PC-9 (cell line): ENCODE results near the gene DCAF6. TPM values are rescaled to one million over a fixed set of nuclear protein-coding genes. Genes with fewer than 3 reads are reported as not detected.

Experiments used
- BruUV-seq: library from RNA; stranded (reverse); fragments of 400-500 nt; replicated peaks from 2 replicates; lab custom pipeline; 2021; lab: Mats Ljungman, UMichigan
- CTCF ChIA-PET: fragments of 300-600 bp; sonication (Branson Sonifier 250); formaldehyde crosslinking; loops from one replicate; lab custom pipeline; 2022; ENCODE audit warnings: antibody characterized with exemption; lab: Charles Lee
- POLR2A ChIA-PET: fragments of 300-600 bp; sonication (Branson Sonifier 250); formaldehyde crosslinking; loops from one replicate; lab custom pipeline; 2022; ENCODE audit warnings: antibody characterized with exemption; ENCODE audit not compliant: unreplicated experiment; lab: Charles Lee
- DNase-seq, 2 experiments: peaks; one replicate each; pipeline versions ENCODE4 v3.0.0 to v3.0.0-alpha.2; 2015 to 2022; ENCODE audit warnings: mixed read lengths in 1 of 2
- H2AFZ ChIP-seq: fragments of 200-600 bp; sonication (generic); 2 replicates; pipeline ENCODE4 v1.8.1; 2017; ENCODE audit warnings: antibody characterized with exemption
- H3F3A ChIP-seq: fragments of 200-600 bp; sonication (generic); 2 replicates; pipeline ENCODE4 v1.8.1; 2017; ENCODE audit warnings: antibody characterized with exemption, mild to moderate bottlenecking, low read depth; ENCODE audit not compliant: insufficient read depth
- H3K27ac ChIP-seq: fragments of 200-600 bp; sonication (generic); 2 replicates; pipeline ENCODE4 v1.6.1; 2016; ENCODE audit warnings: mixed run types
- H3K27me3 ChIP-seq: fragments of 200-600 bp; sonication (generic); 2 replicates; pipeline ENCODE4 v1.6.1; 2016; ENCODE audit warnings: low read depth, mixed run types; ENCODE audit not compliant: insufficient read depth
- H3K36me3 ChIP-seq: fragments of 200-600 bp; sonication (generic); 2 replicates; pipeline ENCODE4 v1.6.1; 2016; ENCODE audit warnings: low read depth, mixed run types
- H3K4me1 ChIP-seq: fragments of 200-600 bp; sonication (generic); replicated peaks from 2 replicates; pipeline ENCODE4 v1.6.1; 2016; ENCODE audit warnings: mixed run types; ENCODE audit not compliant: insufficient read depth
- H3K4me2 ChIP-seq: fragments of 200-600 bp; sonication (generic); 2 replicates; pipeline ENCODE4 v1.6.1; 2017; ENCODE audit warnings: mixed run types
- H3K4me3 ChIP-seq: fragments of 200-600 bp; sonication (generic); 2 replicates; pipeline ENCODE4 v1.6.1; 2016; ENCODE audit warnings: mixed run types
- H3K79me2 ChIP-seq: fragments of 200-600 bp; sonication (generic); 2 replicates; pipeline ENCODE4 v1.6.1; 2017; ENCODE audit warnings: low read depth, mixed run types
- H3K9me2 ChIP-seq: fragments of 200-600 bp; sonication (generic); 2 replicates; pipeline ENCODE4 v1.8.1; 2017; ENCODE audit warnings: mild to moderate bottlenecking; ENCODE audit not compliant: insufficient read depth
- H3K9me3 ChIP-seq: fragments of 200-600 bp; sonication (generic); 2 replicates; pipeline ENCODE4 v1.8.1; 2016; ENCODE audit warnings: low read depth; ENCODE audit not compliant: insufficient read depth
- H4K20me1 ChIP-seq: fragments of 200-600 bp; sonication (generic); 2 replicates; pipeline ENCODE4 v1.8.1; 2017; ENCODE audit not compliant: insufficient read depth
- CTCF ChIP-seq: fragments of 200-600 bp; sonication (generic); conservative IDR thresholded peaks from 2 replicates; pipeline ENCODE4 v1.6.1; 2017; ENCODE audit warnings: mixed run types, antibody characterized with exemption, mild to moderate bottlenecking, moderate library complexity
- EZH2 ChIP-seq: fragments of 200-600 bp; sonication (generic); IDR thresholded peaks from 2 replicates; pipeline ENCODE4 v1.8.0; 2017; ENCODE audit warnings: antibody characterized with exemption, low read depth
- intact Hi-C: fragments of 100-400 bp; cut with micrococcal nuclease; formaldehyde crosslinking; loops from one replicate; pipeline ENCODE4 v1.10.0; 2022; ENCODE audit not compliant: unreplicated experiment
- total RNA-seq: library from RNA; stranded (reverse); gene quantifications from 2 replicates; pipeline ENCODE4 v1.2.3, GENCODE V29; 2021

The DCAF6 gene
- total RNA-seq, 1 experiment from 2014 or later = 77.4 TPM

- intact Hi-C loops = no loop called here
- Histone ChIP-seq H3K4me2 (no peak overlapping the region), H3F3A (peaks cover 8% of the 10 kb centered on the region; the same call in 1 of the 2 replicates), H4K20me1 (no peaks in the 10 kb centered on the region), H3K27ac (no peak overlapping the region), H3K9me2 (no peaks in the 10 kb centered on the region), H2AFZ (no peak overlapping the region), H3K4me3 (no peak overlapping the region), H3K79me2 (peaks cover 6% of the 10 kb centered on the region), H3K27me3 (no peaks in the 10 kb centered on the region), H3K9me3 (peaks cover 7% of the 10 kb centered on the region; the same call in 1 of the 2 replicates), H3K36me3 (peaks cover 31% of the 10 kb centered on the region), H3K4me1 (no peaks in the 10 kb centered on the region)
- POLR2A ChIA-PET = no interaction called here
- CTCF ChIA-PET = no interaction called here
- BruUV-seq = no TSS peak
- no peak for DNase-seq
- TF ChIP-seq EZH2 = no peak
- no peak for TF ChIP-seq CTCF
Observed at GRCh38 chr1:167973832-167974231, 37.3 kb downstream of the DCAF6 start.

DNA sequence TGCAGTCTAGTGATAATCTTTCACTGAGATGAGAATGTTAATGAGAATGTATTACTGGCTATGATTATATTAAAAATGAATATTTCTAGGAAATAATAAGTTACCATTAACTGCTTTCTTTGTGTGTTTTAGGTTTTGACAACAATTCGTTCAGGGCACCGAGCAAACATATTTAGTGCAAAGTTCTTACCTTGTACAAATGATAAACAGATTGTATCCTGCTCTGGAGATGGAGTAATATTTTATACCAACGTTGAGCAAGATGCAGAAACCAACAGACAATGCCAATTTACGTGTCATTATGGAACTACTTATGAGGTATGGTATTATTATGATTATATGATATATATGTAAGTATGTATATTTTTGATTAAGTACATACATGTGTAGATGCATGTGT, 38.2 kb downstream of the DCAF6 start:
- BruUV-seq = no TSS peak
- Histone ChIP-seq H4K20me1 (no peaks in the 10 kb centered on the region), H3K4me3 (no peak overlapping the region), H3K27ac (no peak overlapping the region), H3K4me1 (no peaks in the 10 kb centered on the region), H3K4me2 (no peak overlapping the region), H3K27me3 (no peaks in the 10 kb centered on the region), H3F3A (peaks cover 9% of the 10 kb centered on the region; the same call in 1 of the 2 replicates), H2AFZ (no peak overlapping the region), H3K9me3 (peaks cover 7% of the 10 kb centered on the region; the same call in 1 of the 2 replicates), H3K79me2 (peaks cover 6% of the 10 kb centered on the region), H3K9me2 (no peaks in the 10 kb centered on the region), H3K36me3 (peaks cover 31% of the 10 kb centered on the region)
- ChIA-PET POLR2A (no interaction called here), CTCF (no interaction called here)
- TF ChIP-seq EZH2 (no peak), CTCF (no peak)
- no peak for DNase-seq
- intact Hi-C loops = no loop called here

DNA sequence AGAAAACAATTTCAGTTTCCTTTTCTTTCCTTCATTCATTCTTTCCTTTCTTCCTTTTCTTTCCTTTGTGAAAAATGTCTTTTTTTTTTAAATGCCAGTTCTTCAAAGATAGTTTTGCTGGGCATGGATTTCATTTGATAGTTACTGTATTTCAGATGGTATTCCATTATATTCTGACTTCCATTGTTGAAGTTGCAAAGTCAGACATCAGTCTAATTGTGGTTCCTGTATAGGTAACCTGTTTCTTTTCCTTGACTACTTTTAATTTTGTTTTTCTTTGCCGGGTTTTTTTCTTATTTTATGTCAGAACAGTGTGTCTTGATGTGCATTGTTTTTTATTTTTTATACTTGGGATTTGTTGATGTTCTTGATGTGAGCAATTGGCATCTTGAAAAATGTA, 40.8 kb downstream of the DCAF6 start:
- no peaks in the 10 kb centered on the region for H3K4me1 ChIP-seq
- no peak for TF ChIP-seq EZH2
- no peak for TF ChIP-seq CTCF
- H3K9me2 ChIP-seq = no peaks in the 10 kb centered on the region
- H3K79me2 ChIP-seq = peaks cover 6% of the 10 kb centered on the region
- H2AFZ ChIP-seq = no peak overlapping the region
- H3K36me3 ChIP-seq = peaks cover 27% of the 10 kb centered on the region
- no TSS peak for BruUV-seq
- intact Hi-C loops = no loop called here
- H3F3A ChIP-seq = peaks cover 6% of the 10 kb centered on the region; the same call in 1 of the 2 replicates
- H3K4me3 ChIP-seq = no peak overlapping the region
- ChIA-PET CTCF (no interaction called here), POLR2A (no interaction called here)
- H3K27me3 ChIP-seq = no peaks in the 10 kb centered on the region
- no peak for DNase-seq
- H4K20me1 ChIP-seq = no peaks in the 10 kb centered on the region
- peaks cover 7% of the 10 kb centered on the region; the same call in 1 of the 2 replicates for H3K9me3 ChIP-seq
- H3K4me2 ChIP-seq = no peak overlapping the region
- H3K27ac ChIP-seq = no peak overlapping the region
